H9 (cell line): ENCODE results near the gene MARVELD1. TPM values are rescaled to one million over a fixed set of nuclear protein-coding genes. Genes with fewer than 3 reads are reported as not detected.

Source experiments
- DNase-seq: peaks from one replicate; pipeline ENCODE4 v3.0.0-alpha.2; 2017
- H2AFZ ChIP-seq: one replicate; pipeline ENCODE4 v1.6.1; 2013; ENCODE audit warnings: mild to moderate bottlenecking, low read length, control low read depth, moderate library complexity
- H2AK5ac ChIP-seq: 2 replicates; pipeline ENCODE4 v1.6.1; 2013; ENCODE audit warnings: low read length, control low read depth, mixed read lengths; ENCODE audit not compliant: insufficient read length
- H2BK120ac ChIP-seq: one replicate; pipeline ENCODE4 v1.6.1; 2013; ENCODE audit warnings: low read depth, mild to moderate bottlenecking, low read length, control low read depth, inconsistent platforms; ENCODE audit not compliant: poor library complexity, severe bottlenecking
- H2BK12ac ChIP-seq: 2 replicates; pipeline ENCODE4 v1.6.1; 2013; ENCODE audit warnings: low read length, control low read depth, mixed read lengths, low read depth; ENCODE audit not compliant: insufficient read length
- H2BK15ac ChIP-seq: 2 replicates; pipeline ENCODE4 v1.6.1; 2013; ENCODE audit warnings: low read depth, low read length, control low read depth
- H2BK20ac ChIP-seq: one replicate; pipeline ENCODE4 v1.6.1; 2013; ENCODE audit warnings: low read depth, mild to moderate bottlenecking, low read length, control low read depth, inconsistent platforms; ENCODE audit not compliant: poor library complexity, severe bottlenecking
- H2BK5ac ChIP-seq: 2 replicates; pipeline ENCODE4 v1.6.1; 2013; ENCODE audit warnings: low read length, control low read depth, mixed read lengths; ENCODE audit not compliant: insufficient read length
- H3K14ac ChIP-seq: 2 replicates; pipeline ENCODE4 v1.6.1; 2013; ENCODE audit warnings: low read length, control low read depth; ENCODE audit not compliant: insufficient read depth
- H3K18ac ChIP-seq: 2 replicates; pipeline ENCODE4 v1.6.1; 2013; ENCODE audit warnings: low read depth, mild to moderate bottlenecking, mixed read lengths, low read length, control low read depth; ENCODE audit not compliant: insufficient read length
- H3K23ac ChIP-seq: 2 replicates; pipeline ENCODE4 v1.6.1; 2013; ENCODE audit warnings: low read length, control low read depth, mixed read lengths, low read depth; ENCODE audit not compliant: insufficient read length
- H3K23me2 ChIP-seq: 2 replicates; pipeline ENCODE4 v1.6.1; 2013; ENCODE audit warnings: low read depth, mild to moderate bottlenecking, mixed read lengths, low read length, control low read depth; ENCODE audit not compliant: insufficient read length, poor library complexity, severe bottlenecking
- H3K27ac ChIP-seq: 2 replicates; pipeline ENCODE4 v1.5.1; 2013; ENCODE audit warnings: low read length, control low read depth, mixed read lengths, low read depth; ENCODE audit not compliant: insufficient read length
- H3K27me3 ChIP-seq: 2 replicates; pipeline ENCODE4 v1.6.1; 2013; ENCODE audit warnings: low read length, control low read depth, inconsistent platforms; ENCODE audit not compliant: insufficient read depth
- H3K4ac ChIP-seq: 2 replicates; pipeline ENCODE4 v1.6.1; 2013; ENCODE audit warnings: low read depth, mild to moderate bottlenecking, control low read depth, inconsistent platforms, low read length, moderate library complexity
- H3K4me1 ChIP-seq: 2 replicates; pipeline ENCODE4 v1.6.1; 2013; ENCODE audit warnings: low read length, control low read depth, inconsistent platforms; ENCODE audit not compliant: insufficient read depth
- H3K4me2 ChIP-seq: 2 replicates; pipeline ENCODE4 v1.6.1; 2013; ENCODE audit warnings: low read length, control low read depth, mixed read lengths; ENCODE audit not compliant: insufficient read length, insufficient read depth
- H3K56ac ChIP-seq: 2 replicates; pipeline ENCODE4 v1.6.1; 2013; ENCODE audit warnings: low read depth, mild to moderate bottlenecking, mixed read lengths, low read length, control low read depth; ENCODE audit not compliant: insufficient read length
- H3K79me1 ChIP-seq: 2 replicates; pipeline ENCODE4 v1.6.1; 2013; ENCODE audit warnings: low read depth, mild to moderate bottlenecking, moderate library complexity, low read length, control low read depth, inconsistent platforms; ENCODE audit not compliant: insufficient read depth, poor library complexity, severe bottlenecking
- H3K79me2 ChIP-seq: 2 replicates; pipeline ENCODE4 v1.6.1; 2013; ENCODE audit warnings: low read length, control low read depth, inconsistent platforms; ENCODE audit not compliant: insufficient read depth
- H3K9ac ChIP-seq: 2 replicates; pipeline ENCODE4 v1.6.1; 2013; ENCODE audit warnings: low read length, control low read depth, mixed read lengths; ENCODE audit not compliant: insufficient read length; ENCODE audit errors: extremely low read depth
- H3K9me3 ChIP-seq: one replicate; pipeline ENCODE4 v1.6.1; 2013; ENCODE audit warnings: low read depth, low read length, inconsistent platforms; ENCODE audit not compliant: control insufficient read depth
- H3T11ph ChIP-seq: one replicate; pipeline ENCODE4 v1.6.1; 2013; ENCODE audit warnings: mild to moderate bottlenecking, low read length, control low read depth, inconsistent platforms
- H4K20me1 ChIP-seq: one replicate; pipeline ENCODE4 v1.6.1; 2013; ENCODE audit not compliant: control insufficient read depth, insufficient read length, insufficient read depth
- H4K5ac ChIP-seq: 2 replicates; pipeline ENCODE4 v1.6.1; 2013; ENCODE audit warnings: low read depth, mild to moderate bottlenecking, mixed read lengths, low read length, control low read depth; ENCODE audit not compliant: insufficient read length
- H4K8ac ChIP-seq: replicated peaks from 2 replicates; pipeline ENCODE4 v1.6.1; 2013; ENCODE audit warnings: low read length, control low read depth, mixed read lengths, low read depth; ENCODE audit not compliant: insufficient read length
- H4K91ac ChIP-seq: 2 replicates; pipeline ENCODE4 v1.6.1; 2013; ENCODE audit warnings: low read depth, mild to moderate bottlenecking, moderate library complexity, mixed read lengths, low read length, control low read depth; ENCODE audit not compliant: insufficient read length
- H3K27ac Mint-ChIP-seq, 3 experiments: 2 replicates in 2 of 3; 3 replicates in 1 of 3; pipeline ENCODE4 v1.8.0; 2020 to 2021; ENCODE audit warnings: mixed read lengths in 3 of 3, mild to moderate bottlenecking in 1 of 3, moderate library complexity in 1 of 3
- H3K27me3 Mint-ChIP-seq: 2 replicates; pipeline ENCODE4 v1.8.0; 2021; ENCODE audit warnings: low read depth, mild to moderate bottlenecking, moderate library complexity, mixed read lengths
- H3K36me3 Mint-ChIP-seq, 3 experiments: 2 replicates in 2 of 3; 3 replicates in 1 of 3; pipeline ENCODE4 v1.8.0; 2020 to 2021; ENCODE audit warnings: low read depth in 3 of 3, mixed read lengths in 3 of 3; ENCODE audit not compliant: insufficient read depth in 1 of 3
- H3K4me1 Mint-ChIP-seq, 2 experiments: 2 replicates each; pipeline ENCODE4 v1.8.0; 2020; ENCODE audit warnings: mixed read lengths in 2 of 2
- H3K4me3 Mint-ChIP-seq, 2 experiments: 2 replicates in 1 of 2; 3 replicates in 1 of 2; pipeline ENCODE4 v1.8.0; 2020 to 2021; ENCODE audit warnings: mild to moderate bottlenecking in 2 of 2, mixed read lengths in 2 of 2, moderate library complexity in 1 of 2
- H3K9me3 Mint-ChIP-seq, 2 experiments: 2 replicates in 1 of 2; 3 replicates in 1 of 2; pipeline ENCODE4 v1.8.0; 2020; ENCODE audit warnings: mild to moderate bottlenecking in 2 of 2, mixed read lengths in 2 of 2, moderate library complexity in 1 of 2
- WGBS: extraction: QIAGEN DNeasy Blood & Tissue Kit; methylation state at CpG from one replicate; pipeline ENCODE4 v1.1.7; 2013; ENCODE audit warnings: missing lambda C conversion rate, low lambda C conversion rate, mixed read lengths; ENCODE audit not compliant: insufficient read length; ENCODE audit errors: extremely low coverage; 5-methylcytosine and 5-hydroxymethylcytosine counted together
- total RNA-seq: library from RNA; stranded (reverse); gene quantifications from 2 replicates; pipeline ENCODE4 v1.2.1, GENCODE V29; 2021
- TF ChIP-seq, protein P1 (sequence below): fragments of 200-600 bp; sonication (generic); conservative IDR thresholded peaks from 3 replicates; pipeline ENCODE4 v1.8.0; 2021; ENCODE audit warnings: antibody characterized with exemption, mild to moderate bottlenecking

Gene MARVELD1
- total RNA-seq, 1 experiment from 2014 or later = 26.7 TPM

DNA sequence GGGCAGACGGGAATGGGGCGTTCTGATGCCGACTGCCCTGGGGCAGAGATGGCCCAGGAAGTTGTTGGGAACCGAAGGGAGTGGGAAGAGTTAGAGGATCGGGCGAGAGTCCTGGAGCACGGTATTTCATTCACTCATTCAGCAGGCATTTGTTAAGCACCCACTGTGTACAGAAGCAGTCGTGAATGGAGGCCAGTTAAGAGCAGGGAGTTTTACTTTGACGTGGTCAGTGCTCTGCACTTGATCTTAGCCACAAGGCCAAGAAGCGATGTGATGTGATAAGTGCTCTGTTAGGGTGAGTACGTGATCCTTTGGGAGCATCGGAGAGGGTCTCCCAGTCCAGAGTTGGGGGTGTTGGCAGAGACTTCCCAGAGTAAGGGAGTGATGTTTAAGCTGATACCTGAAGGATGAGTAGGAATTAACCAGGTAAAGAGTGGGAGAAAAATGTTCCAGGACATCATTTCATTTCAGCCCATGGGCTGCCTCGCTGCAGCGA lies 24.3 kb downstream of the MARVELD1 start:
- DNase-seq = no peak
- Histone ChIP-seq H4K8ac (no peak overlapping the region), H2BK20ac (no peak overlapping the region), H3K56ac (no peak overlapping the region), H2BK12ac (no peak overlapping the region), H2AK5ac (no peak overlapping the region), H3K14ac (peak overlapping the region; percentile 34), H3T11ph (no peak overlapping the region), H3K23ac (no peak overlapping the region), H4K5ac (no peak overlapping the region), H4K20me1 (no peaks in the 10 kb centered on the region), H4K91ac (no peak overlapping the region), H3K9ac (peak overlapping the region; percentile 77), H3K4me2 (peak overlapping the region; percentile 90), H3K4me1 (no peaks in the 10 kb centered on the region), H3K79me2 (peaks cover 5% of the 10 kb centered on the region; the same call in 1 of the 2 replicates), H3K79me1 (peaks cover 7% of the 10 kb centered on the region), H2BK15ac (no peak overlapping the region), H2AFZ (no peak overlapping the region), H2BK5ac (no peak overlapping the region), H3K9me3 (peaks cover 4% of the 10 kb centered on the region), H3K18ac (no peak overlapping the region), H3K27ac (no peak overlapping the region), H3K4ac (no peak overlapping the region), H2BK120ac (no peak overlapping the region), H3K27me3 (peaks cover 17% of the 10 kb centered on the region; the same call in 1 of the 2 replicates), H3K23me2 (peaks cover 7% of the 10 kb centered on the region)
- H3K27me3 Mint-ChIP-seq = peaks cover 33% of the 10 kb centered on the region
- peak overlapping the region in 2 of 3 experiments; percentile 42 to 63; a peak in 3 of 7 replicates for H3K27ac Mint-ChIP-seq
- H3K9me3 Mint-ChIP-seq = peaks cover 15 to 16% of the 10 kb centered on the region in 2 experiments
- peaks cover 21 to 52% (median 47%) of the 10 kb centered on the region in 3 experiments for H3K36me3 Mint-ChIP-seq
- WGBS = no CpG with 5 or more reads among the region's 14 CpGs
- TF ChIP-seq, protein P1, sequence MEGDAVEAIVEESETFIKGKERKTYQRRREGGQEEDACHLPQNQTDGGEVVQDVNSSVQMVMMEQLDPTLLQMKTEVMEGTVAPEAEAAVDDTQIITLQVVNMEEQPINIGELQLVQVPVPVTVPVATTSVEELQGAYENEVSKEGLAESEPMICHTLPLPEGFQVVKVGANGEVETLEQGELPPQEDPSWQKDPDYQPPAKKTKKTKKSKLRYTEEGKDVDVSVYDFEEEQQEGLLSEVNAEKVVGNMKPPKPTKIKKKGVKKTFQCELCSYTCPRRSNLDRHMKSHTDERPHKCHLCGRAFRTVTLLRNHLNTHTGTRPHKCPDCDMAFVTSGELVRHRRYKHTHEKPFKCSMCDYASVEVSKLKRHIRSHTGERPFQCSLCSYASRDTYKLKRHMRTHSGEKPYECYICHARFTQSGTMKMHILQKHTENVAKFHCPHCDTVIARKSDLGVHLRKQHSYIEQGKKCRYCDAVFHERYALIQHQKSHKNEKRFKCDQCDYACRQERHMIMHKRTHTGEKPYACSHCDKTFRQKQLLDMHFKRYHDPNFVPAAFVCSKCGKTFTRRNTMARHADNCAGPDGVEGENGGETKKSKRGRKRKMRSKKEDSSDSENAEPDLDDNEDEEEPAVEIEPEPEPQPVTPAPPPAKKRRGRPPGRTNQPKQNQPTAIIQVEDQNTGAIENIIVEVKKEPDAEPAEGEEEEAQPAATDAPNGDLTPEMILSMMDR = no peak
- H3K4me1 Mint-ChIP-seq = peaks cover 8 to 9% of the 10 kb centered on the region in 2 experiments
- H3K4me3 Mint-ChIP-seq = peak overlapping the region; percentile 81 to 96
